B cell (primary cell): Measurements from ENCODE around the gene SLC39A8. TPM values are rescaled to one million over a fixed set of nuclear protein-coding genes. Genes with fewer than 3 reads are reported as not detected.

Source experiments
- ATAC-seq: fragments of 200-7000 bp; cut with Tn5 transposase; one replicate; pipeline ENCODE4 v1.10.0; 2021; ENCODE audit warnings: low read depth, mild to moderate bottlenecking, moderate number of reproducible peaks, moderate library complexity
- CTCF ChIA-PET: fragments of 350-600 bp; sonication (Branson Sonifier 250); formaldehyde crosslinking; loops from one replicate; lab custom pipeline; 2021; ENCODE audit warnings: antibody characterized with exemption, inconsistent platforms; lab: Charles Lee
- POLR2A ChIA-PET: fragments of 350-600 bp; sonication (Branson Sonifier 250); formaldehyde crosslinking; loops from one replicate; lab custom pipeline; 2021; ENCODE audit warnings: antibody characterized with exemption; lab: Charles Lee
- DNase-seq: peaks from one replicate; pipeline ENCODE4 v3.0.0; 2013
- H2AFZ ChIP-seq: 2 replicates; pipeline ENCODE4 v1.6.1; 2012; ENCODE audit warnings: mild to moderate bottlenecking, low read depth, low read length; ENCODE audit not compliant: insufficient read depth, poor library complexity, severe bottlenecking
- H3K27ac ChIP-seq, 2 donors: 1 replicate in 1 of 2; 2 replicates in 1 of 2; pipeline ENCODE4 v1.5.1; 2012 to 2013; ENCODE audit warnings: low read length in 2 of 2, mild to moderate bottlenecking in 2 of 2, moderate library complexity in 1 of 2
- H3K27me3 ChIP-seq, 4 experiments: fragments of 200-600 bp in 1 of 4; sonication (generic) in 1 of 4; replicated peaks in 1 of 4; 1 replicate in 2 of 4; 2 replicates in 2 of 4; pipeline versions ENCODE4 v1.6.1 to v1.7.0; 2013 to 2016; ENCODE audit warnings: low read length in 3 of 4, mild to moderate bottlenecking in 2 of 4, mixed read lengths in 1 of 4, moderate library complexity in 1 of 4; ENCODE audit not compliant: insufficient read depth in 4 of 4, control insufficient read depth in 3 of 4; ENCODE audit errors: control extremely low read depth in 1 of 4
- H3K36me3 ChIP-seq, 2 experiments: replicated peaks in 1 of 2; 1 replicate in 1 of 2; 2 replicates in 1 of 2; pipeline versions ENCODE4 v1.6.1 to v1.7.1; 2013; ENCODE audit warnings: low read length in 1 of 2; ENCODE audit not compliant: insufficient read depth in 2 of 2, control insufficient read depth in 1 of 2; ENCODE audit errors: control extremely low read depth in 1 of 2, extremely low read depth in 1 of 2
- H3K4me1 ChIP-seq, 2 donors: fragments of 200-600 bp in 1 of 2; sonication (generic) in 1 of 2; 1 replicate in 1 of 2; 2 replicates in 1 of 2; pipeline versions ENCODE4 v1.5.1 to v1.6.1; 2013 to 2017; ENCODE audit warnings: low read length in 2 of 2; ENCODE audit not compliant: control insufficient read depth in 2 of 2, insufficient read depth in 2 of 2
- H3K4me2 ChIP-seq: replicated peaks from 2 replicates; pipeline ENCODE3; 2012; ENCODE audit warnings: mild to moderate bottlenecking, low read depth, low read length; ENCODE audit not compliant: poor library complexity, severe bottlenecking
- H3K4me3 ChIP-seq, 5 experiments: fragments of 200-600 bp in 1 of 5; sonication (generic) in 1 of 5; 1 replicate in 3 of 5; 2 replicates in 2 of 5; pipeline versions ENCODE4 v1.5.1 to v1.7.0; 2011 to 2016; ENCODE audit warnings: low read length in 4 of 5, mild to moderate bottlenecking in 4 of 5, low read depth in 2 of 5, control low read depth in 1 of 5, moderate library complexity in 1 of 5; ENCODE audit not compliant: insufficient read depth in 1 of 5; ENCODE audit errors: control extremely low read depth in 1 of 5, extremely low read depth in 1 of 5
- H3K79me2 ChIP-seq: fragments of 200-600 bp; sonication (generic); one replicate; pipeline ENCODE4 v1.6.0; 2016; ENCODE audit warnings: low read length; ENCODE audit not compliant: control insufficient read depth, insufficient read depth
- H3K9ac ChIP-seq: fragments of 200-600 bp; sonication (generic); 2 replicates; pipeline ENCODE4 v1.6.1; 2017; ENCODE audit warnings: mild to moderate bottlenecking, low read length, moderate library complexity
- H3K9me3 ChIP-seq, 3 donors: one replicate each; pipeline versions ENCODE4 v1.6.1 to v1.7.1; 2013; ENCODE audit warnings: low read length in 2 of 3; ENCODE audit not compliant: control insufficient read depth in 2 of 3, insufficient read depth in 1 of 3; ENCODE audit errors: control extremely low read depth in 1 of 3
- H4K20me1 ChIP-seq: 2 replicates; pipeline ENCODE4 v1.6.0; 2012; ENCODE audit warnings: mild to moderate bottlenecking, low read length; ENCODE audit not compliant: insufficient read depth, control insufficient read depth, poor library complexity, severe bottlenecking
- H3K27ac Mint-ChIP-seq: one replicate; pipeline ENCODE4 v1.8.0; 2021; ENCODE audit warnings: mixed read lengths
- H3K27me3 Mint-ChIP-seq: one replicate; pipeline ENCODE4 v1.8.0; 2021; ENCODE audit warnings: mixed read lengths
- H3K4me1 Mint-ChIP-seq: one replicate; pipeline ENCODE4 v1.8.0; 2021; ENCODE audit warnings: mixed read lengths
- H3K4me3 Mint-ChIP-seq: one replicate; pipeline ENCODE4 v1.8.0; 2021; ENCODE audit warnings: mixed read lengths
- H3K9me3 Mint-ChIP-seq: one replicate; pipeline ENCODE4 v1.8.0; 2022; ENCODE audit warnings: mixed read lengths; ENCODE audit not compliant: insufficient read depth
- CTCF ChIP-seq: fragments of 200-600 bp; IDR thresholded peaks from one replicate; pipeline ENCODE4 v1.8.0; 2022; ENCODE audit warnings: antibody characterized with exemption, mild to moderate bottlenecking
- EZH2 ChIP-seq: IDR thresholded peaks from 2 replicates; pipeline ENCODE4 v1.6.1; 2012; ENCODE audit warnings: borderline replicate concordance, low read depth, mild to moderate bottlenecking, moderate library complexity, low read length; ENCODE audit not compliant: insufficient read depth, poor library complexity, severe bottlenecking
- WGBS: methylation state at CpG from one replicate; pipeline ENCODE4 v1.1.5; 2013; ENCODE audit warnings: missing lambda C conversion rate; ENCODE audit not compliant: insufficient coverage; 5-methylcytosine and 5-hydroxymethylcytosine counted together
- intact Hi-C: fragments of 100-400 bp; cut with micrococcal nuclease; formaldehyde crosslinking; loops from one replicate; pipeline ENCODE4 v1.10.0; 2022
- polyA plus RNA-seq: library from polyadenylated mRNA; depleted of rRNA; stranded (reverse); fragments of >200 nt; gene quantifications from 2 replicates; pipeline ENCODE4 v1.2.3, GENCODE V29; 2012
- total RNA-seq, 2 donors: library from RNA; stranded (reverse); fragments of 120-200 nt in 1 of 2; gene quantifications; 1 replicate in 1 of 2; 2 replicates in 1 of 2; pipeline versions ENCODE4 v1.2.3 to v1.2.4, GENCODE V29; 2013 to 2022

Gene SLC39A8
- total and polyA plus RNA-seq, 2 donors (not counting 1 experiment from before 2014, with no cell fraction given), result 2.4 to 8.4 TPM

- H3K27me3 ChIP-seq, result no peaks in the 10 kb centered on the region
- no peaks in the 10 kb centered on the region for H3K9me3 Mint-ChIP-seq
- H3K79me2 ChIP-seq, result no peaks in the 10 kb centered on the region
- no peak overlapping the region for H3K4me3 ChIP-seq
- H2AFZ ChIP-seq, result no peak overlapping the region
- H3K27me3 Mint-ChIP-seq, result no peaks in the 10 kb centered on the region
- CTCF ChIA-PET, result no interaction called here
- POLR2A ChIA-PET, result no interaction called here
- no peak for ATAC-seq
- no peak for DNase-seq
- no peaks in the 10 kb centered on the region for H3K36me3 ChIP-seq
- 100% methylated on average over 2 of the region's 2 CpGs for WGBS
- H3K4me2 ChIP-seq, result no peak overlapping the region
- H3K27ac Mint-ChIP-seq, result no peak overlapping the region
- no peak overlapping the region for H3K9ac ChIP-seq
- TF ChIP-seq CTCF (no peak), EZH2 (no peak)
- H4K20me1 ChIP-seq, result no peaks in the 10 kb centered on the region
- H3K4me1 ChIP-seq, result no peaks in the 10 kb centered on the region
- no peak overlapping the region for H3K4me3 Mint-ChIP-seq
- intact Hi-C loops, result no loop called here
- H3K27ac ChIP-seq, result no peak overlapping the region
- no peaks in the 10 kb centered on the region for H3K4me1 Mint-ChIP-seq
- H3K9me3 ChIP-seq, result peaks cover 0 to 9% (median 0%) of the 10 kb centered on the region in 3 donors
These were observed 93.1 kb downstream of the SLC39A8 start for GRCh38 chr4:102252171-102252570.

- H3K9me3 Mint-ChIP-seq, result no peaks in the 10 kb centered on the region
- no peak overlapping the region for H3K4me3 ChIP-seq
- H3K79me2 ChIP-seq, result no peaks in the 10 kb centered on the region
- no peak overlapping the region for H2AFZ ChIP-seq
- WGBS, result 86% methylated on average over 24 of the region's 26 CpGs
- H3K9me3 ChIP-seq, result peaks cover 0 to 10% (median 0%) of the 10 kb centered on the region in 3 donors
- ATAC-seq (no peak), DNase-seq (no peak)
- H3K27ac ChIP-seq, result no peak overlapping the region
- H3K9ac ChIP-seq, result no peak overlapping the region
- TF ChIP-seq EZH2 (no peak), CTCF (no peak)
- intact Hi-C loops, result no loop called here
- no peaks in the 10 kb centered on the region for H3K36me3 ChIP-seq
- ChIA-PET POLR2A (no interaction called here), CTCF (no interaction called here)
- H3K27me3 ChIP-seq, result no peaks in the 10 kb centered on the region
- H3K4me2 ChIP-seq, result no peak overlapping the region
- no peak overlapping the region for H3K4me3 Mint-ChIP-seq
- H3K4me1 ChIP-seq, result no peaks in the 10 kb centered on the region
- no peaks in the 10 kb centered on the region for H3K27me3 Mint-ChIP-seq
- H4K20me1 ChIP-seq, result no peaks in the 10 kb centered on the region
- H3K27ac Mint-ChIP-seq, result no peak overlapping the region
- no peaks in the 10 kb centered on the region for H3K4me1 Mint-ChIP-seq
These were observed 94.9 kb downstream of the SLC39A8 start for GRCh38 chr4:102250341-102250740.
